Measurements from ENCODE around the gene UBE3B.

The UBE3B gene

DNA sequence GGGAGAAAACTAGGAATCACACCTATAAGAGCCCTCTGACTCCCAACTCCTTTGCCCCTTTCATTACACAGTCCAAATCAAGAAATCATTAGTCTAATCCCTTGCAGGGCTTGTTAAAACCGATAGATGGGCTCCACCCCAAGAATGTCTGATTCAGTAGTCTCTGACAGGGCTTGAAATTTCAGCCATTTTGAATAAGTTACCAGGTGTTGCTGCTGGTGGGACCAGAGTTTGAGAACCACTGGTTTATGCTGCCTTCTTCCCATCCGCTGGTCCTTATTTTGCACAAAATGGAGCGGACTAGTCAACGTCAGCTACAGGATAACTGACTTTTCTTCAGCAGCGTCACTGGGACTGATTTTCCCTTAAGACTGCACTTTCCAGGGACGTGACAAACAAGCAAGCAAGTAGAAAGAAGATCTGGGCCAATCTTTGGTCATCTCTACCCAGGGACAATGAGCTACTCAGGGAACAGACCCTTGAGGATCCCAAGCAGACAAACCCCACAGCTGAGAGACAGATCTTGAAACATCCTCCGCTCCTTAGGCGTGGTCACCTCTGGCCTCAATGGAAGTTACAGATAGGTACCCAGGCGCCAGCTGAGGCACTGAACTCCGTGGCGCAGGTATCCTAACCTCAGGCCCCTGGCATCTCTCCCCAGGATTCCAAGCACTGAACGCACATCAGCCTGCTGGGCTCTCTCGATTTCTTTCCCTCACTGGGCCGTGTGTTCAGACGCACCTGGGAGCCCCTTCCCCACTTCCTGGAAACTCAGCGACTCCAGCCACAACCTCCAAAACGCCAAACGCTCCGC, 1.2 kb upstream of the UBE3B start:
- no peak for DNase-seq (ENCODE audit: low read depth)

DNA sequence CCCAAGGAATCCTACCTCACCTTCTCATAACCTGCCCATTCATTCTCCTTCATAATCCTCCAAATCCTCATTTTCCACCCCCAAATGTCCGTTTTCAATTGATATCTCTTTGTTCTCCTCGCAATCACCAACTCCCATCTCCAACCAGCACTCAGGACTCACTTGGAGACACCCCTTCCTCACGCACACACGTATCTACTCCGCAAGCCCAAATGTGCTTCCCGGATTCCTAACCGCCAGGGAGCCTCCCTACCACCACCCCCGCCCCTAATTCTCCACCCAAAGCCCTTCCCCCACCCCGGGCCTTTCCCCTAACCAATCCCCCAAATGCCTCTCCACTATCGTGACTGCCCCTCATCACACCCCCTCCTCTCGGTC, 638 bp upstream of the UBE3B start:
- no peak for DNase-seq (ENCODE audit: low read depth)

DNA sequence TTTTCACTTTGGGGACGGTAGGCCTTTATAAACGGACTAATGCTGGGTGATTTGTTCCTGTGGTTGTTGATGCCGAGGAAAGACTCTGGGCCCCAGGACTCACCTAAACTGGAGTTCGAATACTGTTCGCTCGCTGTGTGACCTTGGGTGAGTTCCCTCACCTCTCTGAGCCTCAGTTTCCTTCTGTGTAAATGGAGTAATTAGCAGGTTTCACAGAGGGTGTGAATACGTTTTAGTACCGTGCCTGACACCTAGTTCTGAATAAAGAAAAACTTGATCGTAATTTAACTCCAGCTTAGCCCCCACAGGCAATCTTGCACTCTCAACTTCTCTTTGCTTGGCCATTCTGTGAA, 505 bp downstream of the UBE3B start:
- no peak for DNase-seq (ENCODE audit: low read depth)

DNA sequence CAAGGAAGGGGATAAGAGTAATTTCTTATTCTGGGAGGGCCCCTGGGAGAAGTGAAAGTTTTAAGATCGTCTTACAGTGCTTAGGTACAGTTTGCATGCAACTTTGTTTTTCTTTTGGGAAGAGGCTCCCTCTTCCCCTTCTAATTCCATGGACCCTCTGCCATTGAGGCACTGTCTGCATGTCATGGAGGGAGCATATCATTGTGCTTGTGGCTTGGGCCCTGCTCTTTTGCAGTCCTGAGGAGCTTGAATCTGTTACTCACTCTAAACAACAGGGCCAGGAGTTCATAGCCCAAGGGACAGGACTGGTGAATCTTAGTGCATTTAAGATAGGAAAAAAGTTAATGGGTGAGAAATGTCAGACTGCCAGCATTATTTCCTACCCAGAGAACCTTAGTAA, 2.3 kb downstream of the UBE3B start:
- no peak for DNase-seq (ENCODE audit: low read depth)

DNA sequence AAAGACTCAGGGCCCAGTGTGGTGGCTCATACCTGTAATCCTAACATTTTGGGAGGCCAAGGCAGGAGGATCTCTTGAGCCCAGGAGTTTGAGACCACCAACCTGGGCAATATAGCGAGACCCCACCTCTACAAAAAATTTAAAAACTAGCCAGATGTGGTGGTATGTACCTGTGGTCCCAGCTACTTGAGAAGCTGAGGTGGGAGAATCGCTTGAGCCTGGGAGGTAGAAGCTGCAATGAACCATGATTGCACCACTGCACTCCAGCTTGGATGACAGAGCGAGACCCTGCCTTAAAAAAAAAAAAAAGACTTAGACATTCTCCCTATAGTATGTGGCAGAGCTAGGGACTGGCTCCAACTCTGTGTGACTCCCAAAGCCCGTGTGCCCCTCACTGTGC, 2.9 kb downstream of the UBE3B start:
- DNase-seq (ENCODE audit: low read depth) = no peak

DNA sequence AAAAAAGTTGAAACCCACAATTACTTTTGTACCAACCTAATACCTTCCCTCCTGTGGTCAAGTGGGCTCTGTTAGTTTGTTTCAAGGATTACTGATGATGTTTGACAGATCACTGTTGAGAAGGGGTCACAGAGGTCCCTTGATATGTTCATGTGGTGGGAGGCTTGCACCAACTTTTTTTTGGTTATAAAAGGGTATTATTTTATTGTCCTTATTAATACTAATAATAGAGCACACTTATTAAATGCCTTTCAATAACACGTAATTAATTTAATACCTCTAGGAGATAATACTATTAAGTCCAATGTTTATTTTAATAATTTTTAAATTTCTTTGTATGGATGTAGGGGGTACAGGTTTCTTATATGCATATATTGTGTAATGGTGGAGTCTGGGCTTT, 4.4 kb downstream of the UBE3B start:
- DNase-seq (ENCODE audit: low read depth) = no peak

DNA sequence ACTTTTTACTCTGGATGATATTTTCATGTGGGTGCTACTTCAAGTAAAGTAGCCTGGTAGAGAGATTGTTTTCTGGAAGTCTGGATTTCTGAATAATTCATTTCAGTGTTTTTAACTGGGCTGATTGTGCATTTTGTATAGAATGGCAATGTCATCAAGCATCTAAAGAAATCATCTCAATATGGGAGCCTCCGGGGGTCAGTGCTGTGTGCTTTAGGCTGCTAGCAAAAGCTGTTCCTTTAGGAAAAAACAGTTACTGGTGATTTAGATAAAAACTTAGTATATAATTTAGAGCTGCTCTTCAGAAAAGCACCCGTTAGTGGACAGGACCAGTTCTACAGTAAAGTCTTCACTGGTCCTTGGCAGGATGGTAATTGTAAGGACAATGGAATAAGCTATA, 5.1 kb downstream of the UBE3B start:
- DNase-seq (ENCODE audit: low read depth) = no peak

DNA sequence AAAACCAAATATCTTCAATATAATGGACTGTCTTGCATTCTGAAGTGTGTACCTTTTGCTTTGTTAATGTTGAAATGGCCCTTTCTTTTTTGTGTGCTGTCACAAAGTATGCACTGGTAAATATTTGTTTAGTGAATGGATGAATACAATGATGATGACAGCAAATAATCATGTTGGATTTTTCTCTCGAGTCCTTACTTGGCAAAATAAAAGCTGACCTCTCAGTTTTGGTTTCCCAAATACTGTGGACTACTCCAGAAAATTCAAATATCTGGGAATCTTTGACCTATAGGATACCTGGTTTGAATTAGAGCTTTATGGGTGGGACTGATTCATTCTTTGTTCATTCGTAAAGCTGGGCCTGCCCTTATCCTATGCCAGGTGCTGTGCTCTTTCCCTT, 5.5 kb downstream of the UBE3B start:
- DNase-seq (ENCODE audit: low read depth) = no peak

DNA sequence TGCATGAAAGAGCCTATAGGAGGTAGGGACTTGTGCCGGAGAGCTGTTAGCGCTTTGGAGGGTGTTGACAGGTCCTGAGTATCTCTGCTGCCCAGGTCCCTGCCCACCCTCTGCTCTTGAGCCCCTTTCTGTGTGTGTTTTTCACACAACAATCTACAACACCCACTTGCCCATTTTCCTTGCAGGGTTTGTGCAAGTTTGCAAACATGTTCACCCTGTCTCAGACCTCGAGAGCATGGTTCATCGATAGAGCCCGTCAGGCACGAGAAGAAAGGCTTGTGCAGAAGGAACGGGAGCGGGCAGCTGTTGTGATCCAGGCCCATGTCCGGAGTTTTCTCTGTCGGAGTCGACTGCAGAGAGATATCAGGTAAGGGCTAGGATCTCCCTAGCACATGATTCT, 5.9 kb downstream of the UBE3B start:
- DNase-seq (ENCODE audit: low read depth) = no peak

DNA sequence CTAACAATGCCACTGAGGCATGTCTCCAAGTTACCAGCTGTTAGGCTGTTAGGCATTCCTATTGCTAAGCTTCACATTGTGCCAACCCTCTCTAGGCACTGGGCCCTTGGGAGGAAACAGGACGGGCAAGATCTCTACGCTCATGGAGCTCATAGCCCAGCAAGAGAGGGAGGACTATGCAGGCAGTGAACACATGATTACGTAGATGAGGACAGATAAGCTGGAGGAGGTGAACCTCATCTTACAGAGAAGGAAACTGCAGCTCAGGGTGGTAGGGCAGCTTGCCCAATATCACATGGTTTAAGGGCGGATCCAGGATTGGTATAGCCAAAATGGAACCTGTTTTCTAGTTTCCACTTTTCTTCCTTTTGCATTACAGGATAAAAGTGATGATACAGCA, 7.8 kb downstream of the UBE3B start:
- no peak for DNase-seq (ENCODE audit: low read depth)

DNA sequence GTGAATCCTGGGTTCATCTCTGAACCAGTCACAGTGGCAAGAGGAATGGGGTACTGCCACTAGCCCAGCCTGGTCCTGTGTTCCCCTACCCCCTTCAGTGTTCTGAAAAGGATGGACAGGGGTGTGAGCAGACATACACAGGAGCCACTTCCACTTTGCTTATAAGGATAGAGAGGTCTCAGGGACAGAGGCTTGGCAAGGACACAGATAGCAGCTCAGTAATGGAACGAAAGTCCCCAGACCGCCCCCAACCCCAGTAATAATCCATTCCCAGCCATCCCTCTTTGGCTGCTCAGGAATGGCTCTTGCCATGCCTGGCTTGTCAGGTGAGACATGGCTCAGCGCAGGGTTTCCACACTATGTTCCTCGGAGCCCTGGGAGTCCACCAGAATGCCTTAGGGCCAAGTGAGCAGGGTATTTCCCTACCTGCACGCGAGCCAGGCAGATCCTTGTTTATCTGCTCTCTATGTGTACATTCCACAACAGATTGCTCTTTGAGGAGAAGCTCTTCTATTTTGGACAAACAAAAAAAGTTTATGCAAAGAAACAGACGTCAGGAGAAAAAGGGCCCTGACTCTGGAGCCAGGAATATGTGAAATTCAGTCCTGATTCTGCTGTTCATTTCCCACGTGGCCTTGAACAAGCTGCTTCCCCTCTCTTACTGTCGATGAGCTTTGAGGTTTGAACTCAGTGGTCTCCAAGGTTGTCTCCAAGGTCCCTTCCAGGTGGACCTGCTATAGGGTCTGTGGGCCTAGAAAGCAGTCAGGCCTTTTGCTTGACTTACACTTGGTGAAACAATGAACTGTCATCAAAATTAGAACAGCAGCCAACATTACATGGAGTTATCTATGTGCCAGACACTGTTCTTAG, 10.0 kb downstream of the UBE3B start:
- no peak for DNase-seq (ENCODE audit: low read depth)

DNA sequence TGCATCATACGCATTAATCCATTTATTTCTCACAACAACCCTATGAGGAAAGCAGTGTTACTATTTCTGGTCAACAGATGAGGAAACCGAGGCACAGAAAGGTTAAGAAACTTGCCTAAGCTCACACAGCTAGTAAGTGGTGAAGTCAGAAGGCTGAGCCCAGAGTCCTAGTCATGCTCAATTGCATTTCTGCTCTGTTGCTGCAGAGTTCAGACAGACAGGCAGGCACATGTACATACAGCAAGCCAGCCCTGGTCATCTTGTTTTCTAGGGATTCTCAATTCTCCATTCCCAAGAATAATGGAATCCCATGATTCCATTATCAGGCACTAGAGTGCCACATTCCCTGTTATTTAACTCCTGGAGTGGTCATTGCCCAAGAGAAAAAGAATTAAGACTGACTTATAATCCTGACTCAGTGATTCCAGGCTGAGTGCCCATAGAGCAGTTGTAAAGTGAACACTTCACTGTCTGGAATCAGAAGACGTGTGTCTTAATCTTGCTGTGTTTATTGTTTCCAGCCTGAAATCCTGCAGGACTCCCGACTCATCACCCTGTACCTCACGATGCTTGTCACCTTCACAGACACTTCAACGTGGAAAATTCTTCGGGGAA, 10.7 kb downstream of the UBE3B start:
- DNase-seq (ENCODE audit: low read depth) = no peak

DNA sequence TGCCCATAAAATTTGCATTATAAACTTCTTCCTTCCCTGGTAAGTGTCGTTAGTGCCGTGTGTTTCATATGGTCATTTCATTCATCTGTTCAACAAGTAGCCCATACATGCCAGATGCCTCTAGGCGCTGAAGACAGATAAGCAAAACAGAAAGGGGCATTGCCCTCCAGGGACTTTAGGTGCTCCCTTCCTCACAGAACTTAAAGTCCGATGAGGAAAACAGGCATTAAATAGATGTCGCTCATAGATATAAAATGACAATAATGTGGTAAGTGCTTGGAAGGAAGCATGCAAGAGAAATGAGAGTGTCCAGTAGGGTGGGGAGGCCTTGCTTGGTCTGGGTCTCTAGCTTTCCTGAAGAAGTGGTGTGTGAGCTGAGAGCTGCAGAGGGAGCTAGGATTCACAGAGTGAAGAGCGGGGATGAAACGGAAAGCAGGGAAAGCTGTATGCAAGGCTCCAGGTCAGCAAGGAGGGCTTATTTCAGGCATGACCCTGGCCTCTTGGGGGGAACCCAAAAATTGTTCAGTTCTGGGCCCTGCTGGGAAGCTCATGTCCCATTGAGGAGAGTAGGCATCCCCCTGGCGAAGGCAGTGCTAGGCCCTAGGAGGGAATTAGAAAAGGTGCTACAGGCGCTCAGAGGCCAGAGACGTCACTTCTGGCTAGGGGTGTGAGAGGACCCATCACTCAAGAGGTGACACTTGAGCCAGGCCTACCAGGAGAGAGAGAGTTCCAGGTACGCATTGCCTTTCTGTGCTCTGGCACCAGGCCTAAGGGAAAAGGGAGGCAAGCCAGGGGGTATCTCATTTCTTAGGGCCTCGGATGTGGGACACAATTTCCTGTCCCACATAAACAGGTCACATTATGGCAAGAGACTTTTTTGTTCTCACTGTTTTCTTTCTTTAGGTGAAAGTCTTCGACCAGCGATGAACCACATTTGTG, 11.9 kb downstream of the UBE3B start:
- DNase-seq (ENCODE audit: low read depth) = no peak

DNA sequence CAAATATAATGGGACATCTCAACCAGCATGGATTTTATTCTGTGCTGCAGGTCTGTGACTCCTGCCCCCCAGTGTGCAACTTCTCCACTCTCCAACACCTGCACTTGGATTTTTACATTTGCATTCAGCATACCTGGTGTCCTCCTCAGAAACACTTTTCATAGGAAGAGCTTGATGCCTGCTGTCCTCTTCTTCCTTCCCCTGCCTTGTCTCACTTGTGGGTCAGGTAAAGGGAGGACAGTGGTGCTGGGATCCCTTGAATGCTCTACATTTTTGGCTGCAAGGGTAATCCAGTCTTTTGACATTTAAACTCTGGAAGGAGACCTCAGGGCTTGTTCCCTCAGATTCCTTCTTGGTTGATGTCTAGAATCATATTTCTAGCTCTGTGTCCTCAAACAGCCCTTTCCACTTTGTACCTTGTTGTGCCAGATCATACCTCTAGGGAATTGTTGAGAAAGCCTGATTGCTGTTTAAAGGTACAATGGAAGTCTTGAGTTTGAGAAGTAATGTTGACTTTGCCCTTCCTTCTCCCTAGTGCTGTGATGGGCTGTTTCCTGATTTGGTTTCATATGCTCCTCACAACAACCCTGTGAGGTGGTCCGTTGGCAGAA, 12.6 kb downstream of the UBE3B start:
- no peak for DNase-seq (ENCODE audit: low read depth)

DNA sequence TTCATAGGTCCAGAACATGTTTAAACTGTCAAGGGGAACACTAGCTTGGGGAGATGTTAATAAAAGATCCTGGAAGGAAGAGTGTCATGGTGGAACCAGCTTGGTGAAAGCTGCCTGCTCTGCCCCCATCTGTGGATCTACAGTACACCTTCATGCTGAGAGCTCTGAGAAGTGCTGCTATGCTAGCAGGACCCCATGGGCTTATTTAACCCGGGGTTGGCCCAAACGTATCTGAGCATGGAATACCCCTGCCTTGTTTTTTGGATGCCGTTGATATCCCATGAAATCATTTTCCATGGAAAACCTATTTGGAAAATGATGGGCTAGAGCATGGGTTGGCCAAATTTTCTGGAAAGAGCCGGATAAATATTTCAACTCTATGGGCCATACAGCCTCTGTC, 14.2 kb downstream of the UBE3B start:
- DNase-seq (ENCODE audit: low read depth) = no peak

DNA sequence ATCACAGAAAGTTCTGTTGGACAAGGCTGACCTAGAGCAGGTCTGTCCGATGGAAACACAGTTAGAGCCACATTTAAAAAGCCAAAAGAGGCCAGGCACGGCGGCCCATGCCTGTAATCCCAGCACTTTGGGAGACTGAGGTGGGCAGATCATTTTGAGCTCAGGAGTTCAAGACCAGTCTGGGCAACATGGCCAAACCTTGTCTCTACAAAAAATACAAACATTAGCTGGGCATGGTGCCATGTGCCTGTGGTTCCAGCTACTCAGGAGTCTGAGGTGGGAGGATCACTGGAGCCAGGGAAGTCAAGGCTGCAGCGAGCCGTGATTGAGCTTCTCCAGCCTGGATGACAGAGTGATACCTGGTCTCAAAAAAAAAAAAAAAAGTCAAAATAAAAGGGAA, 14.9 kb downstream of the UBE3B start:
- DNase-seq (ENCODE audit: low read depth) = no peak

DNA sequence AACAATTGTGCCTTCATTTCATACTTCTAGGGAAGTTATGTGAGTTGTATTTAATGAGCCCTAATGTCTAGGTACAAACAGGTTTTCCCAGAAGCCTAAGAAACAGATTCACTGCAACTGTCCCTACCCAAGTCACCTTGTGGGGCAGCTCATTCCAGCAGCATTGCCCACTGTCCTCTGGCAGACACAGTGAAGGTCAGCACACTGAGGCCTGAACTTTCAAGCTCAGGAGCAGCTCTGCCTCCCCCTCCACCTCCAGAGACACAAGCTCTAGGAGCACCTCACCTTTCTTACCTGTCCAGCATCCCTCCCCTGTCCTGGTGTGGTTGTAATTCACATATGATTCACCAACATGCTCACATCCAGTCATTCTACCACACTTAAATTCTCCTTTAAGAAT, 15.7 kb downstream of the UBE3B start:
- DNase-seq (ENCODE audit: low read depth) = no peak

DNA sequence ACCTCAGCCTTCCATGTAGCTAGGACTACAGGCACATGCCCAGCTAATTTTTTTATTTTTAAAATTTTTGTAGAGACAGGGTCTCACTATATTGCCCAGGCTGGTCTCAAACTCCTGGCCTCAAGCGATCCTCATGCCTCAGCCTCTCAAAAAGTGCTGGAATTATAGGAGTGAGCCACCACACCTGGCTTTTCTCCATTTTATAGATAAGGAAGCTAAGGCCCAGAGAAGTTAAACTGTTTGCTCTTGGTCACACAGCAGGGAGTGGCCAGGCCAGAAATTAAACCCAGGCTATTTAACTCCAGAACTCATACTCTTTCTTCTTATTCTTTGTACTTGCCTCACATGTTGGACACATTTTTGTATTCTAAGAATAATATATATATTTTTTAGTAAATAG, 16.5 kb downstream of the UBE3B start:
- no peak for DNase-seq (ENCODE audit: low read depth)

DNA sequence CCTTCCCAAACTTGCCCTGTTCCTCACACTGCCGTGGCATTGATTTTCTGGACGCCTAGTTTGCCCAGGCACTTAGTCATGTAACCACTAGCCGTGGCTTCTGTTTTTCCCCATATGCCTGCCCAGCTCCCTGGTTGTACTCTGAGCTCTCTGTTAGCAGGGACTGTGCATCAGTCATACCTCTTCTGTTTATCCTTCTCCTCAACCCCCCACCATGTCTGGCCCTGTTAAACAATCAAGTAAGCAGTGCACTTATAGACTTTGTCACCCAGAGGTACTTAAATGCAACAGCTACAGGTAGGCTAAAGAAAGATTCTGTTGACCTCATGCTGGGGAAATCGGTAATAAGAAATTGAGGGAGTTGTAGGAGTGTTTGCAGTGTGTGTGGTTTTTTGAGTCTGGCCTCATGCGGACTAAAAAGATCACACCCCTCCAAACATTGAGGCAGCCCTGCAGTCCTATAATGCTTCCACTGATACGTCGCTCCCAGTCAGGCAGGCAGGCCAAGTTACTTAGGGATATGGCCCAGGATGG, 17.0 kb downstream of the UBE3B start:
- DNase-seq (ENCODE audit: low read depth) = no peak

DNA sequence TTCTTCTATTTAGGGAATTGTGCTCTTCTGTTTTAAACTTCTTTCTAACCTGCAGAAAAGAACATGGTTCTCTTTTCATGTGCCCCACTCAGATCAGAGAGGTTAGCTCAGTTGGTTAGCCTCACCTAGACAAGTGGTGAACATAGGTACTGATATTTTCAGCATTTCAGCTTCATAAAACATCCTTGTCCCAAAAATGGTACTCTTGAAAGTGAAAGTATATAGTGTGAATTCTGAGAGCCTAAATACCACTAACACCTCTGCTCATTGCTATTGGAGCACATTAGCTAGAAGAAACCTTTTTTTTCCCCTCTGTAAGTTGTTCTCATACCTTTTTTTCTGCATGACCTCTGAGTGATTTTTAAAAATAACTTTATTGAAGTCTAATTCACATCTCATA, 17.6 kb downstream of the UBE3B start:
- DNase-seq (ENCODE audit: low read depth) = no peak

DNA sequence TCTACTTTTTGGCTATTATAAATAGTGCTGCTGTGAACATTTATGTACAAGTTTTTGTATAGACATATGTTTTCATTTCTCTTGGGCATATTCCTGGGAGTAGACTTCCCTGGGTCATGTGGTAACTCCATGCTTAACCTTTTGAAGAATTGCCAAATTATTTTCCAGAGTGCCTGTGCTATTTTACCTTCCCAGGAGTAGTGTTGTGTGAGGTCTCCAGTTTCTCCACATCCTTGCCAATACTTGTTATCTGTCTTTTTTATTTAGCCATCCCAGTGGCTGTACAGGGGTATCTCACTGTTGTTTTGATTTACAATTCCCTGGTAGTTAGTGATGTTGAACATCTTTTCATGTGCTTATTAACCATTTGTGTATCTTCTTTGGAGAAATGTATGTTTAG, 18.9 kb downstream of the UBE3B start:
- no peak for DNase-seq (ENCODE audit: low read depth)
